Right forelimb (tissue), 1 donor: Measurements from ENCODE around the gene IL7R.

Experiments used
- DNase-seq: peaks from one replicate; pipeline ENCODE4 v3.0.0-alpha.2; 2018

Gene IL7R

GRCh38 chr5:35856765-35857351, at the start of gene IL7R:
IL7R (plus strand) TSS chr5:35856891; CDS start chr5:35856978, 87 bp downstream.
- no peak for DNase-seq

DNA sequence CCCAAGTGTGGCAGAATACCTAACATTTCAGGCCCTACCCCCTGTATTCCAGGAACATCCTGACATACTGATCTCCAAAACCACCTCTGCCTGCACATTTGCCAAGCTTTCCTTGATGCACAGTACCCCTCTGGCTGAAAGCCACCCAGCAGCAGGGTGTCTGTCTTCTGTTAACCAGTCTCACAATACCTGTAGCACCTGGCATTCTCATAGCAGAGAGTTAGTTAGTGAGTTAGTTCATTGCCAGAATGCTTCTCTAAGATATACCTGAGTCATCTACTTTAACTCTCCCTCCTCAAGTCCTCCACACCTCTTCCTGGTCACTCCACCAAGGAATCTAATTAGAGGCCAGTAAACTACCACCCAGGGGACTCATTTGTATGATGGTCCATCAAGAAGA, 46.1 kb upstream of the IL7R start:
- DNase-seq = no peak

DNA sequence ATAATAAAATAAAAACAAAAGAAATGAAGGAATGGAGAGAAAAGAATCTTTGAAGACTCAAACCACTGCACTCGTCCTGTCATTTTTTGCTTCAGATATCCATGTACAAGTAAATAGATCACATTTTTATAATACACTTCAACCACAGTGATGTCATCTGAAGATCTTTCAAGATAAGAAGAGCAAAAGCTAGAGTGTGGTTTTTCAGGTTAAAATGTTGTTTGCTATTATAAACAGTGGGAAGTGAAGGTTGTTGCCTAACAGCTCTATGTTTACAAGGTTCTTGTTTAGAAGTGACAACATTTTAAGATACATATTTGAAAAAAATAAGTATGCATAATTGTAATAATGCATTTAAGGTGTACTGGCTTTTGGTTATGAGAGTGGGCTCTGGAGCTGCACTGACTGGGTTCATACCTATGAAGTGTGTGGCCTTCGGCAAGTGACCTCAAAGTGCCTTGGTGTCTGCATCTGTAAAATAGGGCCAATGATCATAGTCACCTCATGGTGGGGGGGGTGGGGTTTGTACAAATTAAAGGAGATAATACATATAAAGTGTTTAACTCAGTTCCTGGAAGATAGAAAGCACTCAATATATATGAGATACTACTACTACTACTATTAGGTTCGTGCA, 45.5 kb upstream of the IL7R start:
- DNase-seq = no peak

DNA sequence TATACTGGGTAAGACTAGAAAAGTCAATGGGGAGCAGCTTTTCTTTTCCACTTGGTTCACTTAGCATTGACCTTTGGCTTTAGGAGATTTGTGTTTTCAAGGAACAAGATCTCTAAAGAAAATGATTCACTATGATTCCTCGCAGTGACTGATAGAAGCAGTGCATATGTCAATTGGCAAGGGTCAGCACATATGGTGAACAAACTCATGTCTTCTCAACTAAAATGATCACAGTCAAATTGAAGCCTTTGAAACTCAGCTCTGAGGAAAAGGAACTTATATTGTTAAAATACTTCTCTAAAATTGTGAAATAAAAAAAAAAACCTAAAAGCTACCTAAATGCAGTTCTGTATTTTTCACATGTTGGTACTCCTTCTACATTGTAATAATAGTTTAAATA, 43.2 kb upstream of the IL7R start:
- DNase-seq = no peak

DNA sequence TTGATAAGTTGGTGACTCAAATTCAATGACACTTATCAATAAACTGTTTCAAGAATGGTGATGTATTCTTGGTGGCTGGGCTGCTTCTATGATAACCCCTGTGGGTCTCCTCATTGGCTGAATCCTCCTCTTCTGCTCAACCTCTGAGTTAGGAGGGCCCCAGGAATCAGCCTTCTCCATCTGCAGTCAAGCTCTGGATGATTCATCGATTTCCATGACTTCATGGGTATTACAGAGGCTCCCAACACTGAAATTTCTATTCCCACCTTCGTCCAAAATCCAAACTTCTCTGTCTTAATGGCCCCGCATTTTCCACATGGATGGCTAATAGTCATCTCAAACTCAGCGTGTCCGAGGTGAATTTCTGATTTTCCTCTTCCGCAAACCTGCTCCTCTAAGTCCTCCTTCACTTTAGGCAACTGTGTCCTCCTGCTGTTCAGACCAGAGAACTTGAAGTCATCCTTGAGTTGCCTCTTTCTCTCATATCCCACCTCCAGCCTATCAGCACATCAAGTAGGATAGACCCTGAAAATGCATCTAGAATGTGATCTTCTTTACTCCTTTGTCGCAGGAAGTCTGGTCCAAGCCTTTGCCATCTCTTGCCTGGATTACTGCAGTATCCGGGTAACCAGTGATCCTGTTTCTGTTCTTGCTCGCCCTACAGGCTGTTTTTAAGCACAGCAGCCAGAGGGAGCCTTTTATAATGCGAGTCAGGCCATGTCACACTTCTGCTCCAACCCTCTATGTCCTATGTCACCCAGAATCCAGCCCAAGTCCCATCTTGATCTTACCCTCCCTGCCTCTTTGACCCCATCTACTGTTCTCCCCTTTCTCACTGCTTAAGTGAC, 41.4 kb upstream of the IL7R start:
- DNase-seq = no peak

DNA sequence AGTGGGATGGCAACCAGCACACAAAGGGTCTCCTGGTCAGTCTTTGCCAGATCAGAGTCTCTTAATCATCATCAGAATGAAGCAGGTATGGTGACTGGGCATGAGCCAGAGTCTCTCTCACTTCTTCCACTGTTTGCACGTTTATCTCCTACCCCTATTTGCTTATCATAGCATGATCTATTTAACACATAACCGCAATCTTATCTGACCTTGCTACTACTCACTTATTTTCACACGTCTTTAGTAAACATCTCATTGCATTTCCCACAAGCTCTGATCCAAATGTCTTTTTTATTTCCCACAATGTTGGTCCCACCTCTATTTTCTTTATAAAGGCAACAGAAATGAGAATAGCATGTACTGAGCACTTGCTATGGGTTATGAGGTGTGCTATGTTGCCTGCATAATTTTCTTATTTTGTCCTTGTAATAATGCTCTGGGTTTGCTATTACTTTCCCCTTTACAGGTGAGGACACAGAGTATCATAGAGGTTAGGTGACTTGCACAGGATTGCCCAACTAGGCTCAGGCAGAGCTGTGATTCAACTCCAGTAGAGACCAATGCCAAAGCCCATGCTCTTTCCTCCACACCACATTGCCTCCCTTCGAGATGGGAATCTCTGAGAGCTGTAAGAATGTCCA, 39.7 kb upstream of the IL7R start:
- DNase-seq = no peak

DNA sequence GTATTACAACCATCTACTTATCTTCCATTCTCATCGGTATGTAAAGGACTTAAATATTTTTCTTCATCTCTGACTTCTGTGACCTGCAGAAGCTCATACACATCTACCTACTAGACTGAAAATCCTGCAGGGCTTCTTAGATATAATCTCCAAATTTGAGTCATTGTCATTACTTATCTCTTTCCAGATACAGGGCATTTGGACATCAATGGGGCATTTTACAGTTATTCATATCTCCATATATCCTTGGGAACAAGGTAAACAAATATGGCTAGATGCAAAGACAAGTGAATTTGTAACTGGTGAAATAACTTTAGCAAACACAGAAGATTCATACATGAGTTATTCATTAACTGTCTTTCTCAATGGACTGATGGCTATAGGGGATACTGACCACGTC, 37.7 kb upstream of the IL7R start:
- DNase-seq = no peak

DNA sequence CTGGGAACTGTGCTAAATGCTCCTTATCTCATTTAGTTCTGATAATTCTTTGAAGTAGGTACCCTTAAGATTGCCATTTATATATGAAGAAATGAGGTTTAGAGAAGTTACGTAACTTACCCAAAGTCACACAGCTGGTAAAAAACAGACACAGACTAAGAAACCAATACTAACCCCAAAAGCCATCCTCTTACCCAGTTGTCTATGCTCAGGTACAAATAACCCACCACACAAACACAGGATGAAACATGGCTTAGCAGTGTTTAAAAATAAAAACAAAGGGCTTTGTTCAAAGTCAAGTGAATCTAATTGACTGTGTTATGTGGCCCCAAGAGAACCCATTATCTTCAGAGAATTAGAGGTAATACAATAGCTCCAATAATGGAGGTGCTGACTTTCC, 37.0 kb upstream of the IL7R start:
- no peak for DNase-seq

DNA sequence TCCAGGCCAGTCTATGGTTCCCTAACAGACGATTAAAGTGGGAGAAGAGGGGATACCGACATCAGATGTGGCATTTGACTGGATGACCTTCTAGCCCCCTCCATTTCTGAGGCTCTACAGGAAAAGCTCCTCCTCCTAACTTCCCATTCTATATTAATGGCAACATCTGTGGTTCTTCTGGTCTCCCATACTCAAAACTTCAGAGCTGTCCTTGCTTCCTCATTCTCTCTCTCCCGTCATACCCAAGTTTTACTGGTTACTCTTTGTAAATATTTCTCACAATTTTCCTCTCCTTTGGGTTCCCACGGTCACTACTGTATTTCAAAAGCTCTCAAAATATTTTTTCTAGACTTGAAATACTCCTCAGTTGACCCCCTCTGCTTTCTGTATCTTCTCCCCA, 36.0 kb upstream of the IL7R start:
- no peak for DNase-seq

DNA sequence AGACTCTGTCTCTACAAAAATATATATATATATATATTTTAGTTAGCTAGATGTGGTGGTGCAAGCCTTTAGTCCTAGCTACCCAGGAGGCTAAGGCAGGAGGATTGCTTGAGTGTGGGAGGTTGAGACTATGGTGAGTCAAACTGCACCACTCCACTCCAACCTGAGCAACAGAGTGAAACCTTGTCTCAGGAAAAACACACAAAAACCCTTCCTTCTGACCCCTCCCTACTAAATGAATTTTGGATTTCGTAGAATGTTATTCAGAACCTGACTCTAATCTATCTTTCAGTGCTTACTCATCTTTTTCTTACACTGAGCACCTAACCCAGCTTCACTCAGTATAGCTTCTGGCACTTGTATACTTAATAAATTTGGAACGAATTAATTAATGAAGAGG, 35.2 kb upstream of the IL7R start:
- no peak for DNase-seq

DNA sequence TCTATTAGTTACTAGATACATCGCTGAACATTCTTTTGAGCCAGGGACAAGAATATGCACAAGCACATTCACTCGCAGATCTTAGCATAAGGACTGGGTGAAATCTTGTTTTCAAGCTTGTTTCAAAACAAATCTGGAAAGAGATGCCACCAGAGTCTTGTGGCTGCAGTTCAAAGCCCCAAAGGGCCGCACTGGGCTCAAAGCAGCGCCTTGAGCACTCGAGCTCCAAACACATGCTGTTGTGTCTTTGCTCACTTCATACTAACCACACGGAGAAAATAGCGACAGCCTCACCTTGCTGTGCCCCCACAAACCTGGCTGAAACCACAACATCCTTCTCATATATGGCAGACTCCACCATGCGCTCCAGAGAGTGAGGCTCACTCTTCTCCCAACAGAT, 34.2 kb upstream of the IL7R start:
- DNase-seq = no peak

DNA sequence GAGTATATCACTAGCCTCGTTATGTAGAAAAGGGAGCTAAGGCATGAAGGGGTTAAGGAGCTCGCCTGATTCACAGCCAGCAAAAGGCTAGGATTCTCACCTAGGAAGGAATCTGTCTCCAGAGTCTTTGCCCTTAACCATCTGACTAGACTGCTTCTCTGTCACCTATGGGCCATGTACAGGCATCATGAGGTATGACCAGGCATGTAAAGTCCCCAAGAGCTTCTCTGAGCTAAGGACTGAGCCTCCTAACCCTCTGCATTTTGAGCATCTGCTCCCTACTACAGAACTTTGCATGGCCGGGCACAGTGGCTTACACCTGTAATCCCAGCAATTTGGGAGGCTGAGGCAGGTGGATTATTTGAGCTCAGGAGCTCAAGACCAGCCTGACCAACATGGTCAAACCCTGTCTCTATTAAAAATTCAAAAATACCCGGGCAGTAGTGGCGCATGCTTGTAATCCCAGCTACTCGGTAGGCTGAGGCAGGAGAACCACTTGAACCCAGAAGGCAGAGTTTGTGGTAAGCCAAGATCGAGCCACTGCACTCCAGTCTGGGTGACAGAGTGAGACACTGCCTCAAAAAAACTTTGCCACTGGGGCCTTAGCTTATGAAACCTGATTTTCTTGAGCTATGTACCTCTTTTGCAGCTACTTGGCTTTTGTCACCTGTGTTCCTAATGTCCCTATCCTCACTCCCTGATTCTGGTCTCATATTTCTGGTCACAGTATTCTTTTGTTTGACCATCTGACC, 33.2 kb upstream of the IL7R start:
- DNase-seq = no peak

- DNase-seq = no peak
Observed at GRCh38 chr5:35826056-35826455, 30.6 kb upstream of the IL7R start.

DNA sequence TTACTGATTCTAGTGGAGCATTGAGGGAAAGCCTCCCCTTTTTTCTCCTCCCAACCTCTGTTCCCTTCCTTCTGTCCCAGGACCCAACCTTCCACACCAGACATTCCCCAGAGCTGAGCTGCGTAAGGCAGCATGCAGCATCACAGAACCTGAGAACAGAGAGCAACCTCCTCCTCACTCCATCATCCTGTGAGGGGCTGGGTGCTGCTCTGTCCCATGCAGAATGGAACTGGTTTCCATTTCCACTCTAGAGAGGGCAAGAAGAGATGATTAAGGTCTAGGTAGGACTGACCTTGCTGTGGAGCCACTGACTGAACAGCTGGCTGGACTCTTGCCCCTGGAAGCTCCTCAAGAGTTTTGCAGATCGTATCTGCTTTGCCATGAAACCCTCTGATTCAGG, 30.1 kb upstream of the IL7R start:
- DNase-seq = no peak

GRCh38 chr5:35828082-35828598, 28.6 kb upstream of the IL7R start:
- DNase-seq = no peak

DNA sequence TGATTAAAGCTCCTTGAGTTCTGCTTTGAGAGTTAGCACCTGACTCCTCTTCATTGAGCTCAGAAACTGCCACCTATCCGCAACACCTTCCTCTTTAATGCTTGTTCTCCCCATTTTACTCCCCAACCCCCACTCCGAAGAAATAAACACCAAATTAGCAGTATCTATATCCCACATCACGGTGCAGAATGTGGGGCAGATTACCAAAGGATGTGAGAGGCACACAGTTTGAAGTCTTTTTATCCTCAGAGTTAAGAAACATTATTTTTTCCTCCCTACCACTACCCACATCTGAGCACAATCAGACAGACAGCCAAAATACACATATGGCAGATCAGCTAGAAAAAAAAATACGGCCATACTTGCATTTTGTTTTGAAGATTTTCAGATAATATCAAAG, 26.1 kb upstream of the IL7R start:
- no peak for DNase-seq

DNA sequence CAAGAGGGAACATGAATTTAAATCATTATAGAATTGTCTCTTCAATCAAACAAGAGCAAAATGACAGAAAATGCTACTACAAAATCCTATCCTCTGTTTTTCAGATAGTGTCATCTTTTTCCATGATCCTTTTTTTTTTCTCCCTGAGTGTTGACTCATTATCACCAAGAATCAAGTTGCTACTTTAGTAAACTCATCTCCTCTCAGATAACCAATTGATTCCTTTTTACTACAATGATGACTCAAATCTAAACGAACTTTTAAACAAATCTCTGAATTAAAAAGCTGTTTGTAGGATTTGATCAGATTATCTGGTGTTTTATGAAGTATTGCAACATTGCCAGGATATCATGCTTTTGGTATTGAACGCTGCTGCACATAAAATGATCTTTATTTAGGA, 23.9 kb upstream of the IL7R start:
- no peak for DNase-seq

- DNase-seq = no peak
Observed at GRCh38 chr5:35833224-35833623, 23.5 kb upstream of the IL7R start.

- DNase-seq = no peak
Observed at GRCh38 chr5:35835796-35836742, 20.6 kb upstream of the IL7R start.

DNA sequence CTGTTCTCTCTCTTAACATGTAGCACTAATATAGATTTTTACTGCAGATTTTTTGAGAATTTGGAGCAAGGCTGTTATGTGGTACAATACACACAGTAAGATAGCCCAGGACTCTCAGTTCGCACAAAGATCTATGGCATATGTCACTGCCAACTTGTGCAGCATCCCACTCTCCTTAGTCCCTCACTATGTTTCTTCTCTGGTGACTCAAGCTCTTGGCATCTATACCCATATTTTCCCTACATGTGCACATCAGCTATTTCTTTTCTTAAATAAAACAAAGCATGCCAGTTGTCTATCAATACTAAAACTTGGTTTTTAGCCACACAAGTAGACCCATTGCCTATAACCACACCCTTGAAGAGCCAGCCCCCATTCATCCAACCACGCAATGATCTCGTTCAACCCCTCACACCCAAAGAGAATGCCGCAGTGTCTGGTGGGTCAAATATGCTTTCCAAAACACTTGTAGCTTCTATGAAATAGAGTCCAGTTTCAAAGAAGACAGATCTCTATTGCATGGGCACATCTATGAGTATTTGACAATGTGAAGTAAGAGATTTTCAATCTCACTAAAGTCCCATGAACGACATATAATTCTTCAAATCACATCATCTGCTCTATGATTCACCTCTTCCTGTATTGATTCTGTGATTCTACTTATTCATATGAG, 18.2 kb upstream of the IL7R start:
- no peak for DNase-seq

- DNase-seq = no peak
Observed at GRCh38 chr5:35842856-35843255, 13.8 kb upstream of the IL7R start.
